OCI-LY7 (cell line): ENCODE data around the gene CXCL13.

Experiments used
- CTCF ChIP-seq: fragments of 200-600 bp; sonication (generic); conservative IDR thresholded peaks from 2 replicates; pipeline ENCODE4 v1.5.1; 2014; ENCODE audit warnings: mild to moderate bottlenecking, antibody characterized with exemption, low read length, moderate library complexity, mixed read lengths
- EZH2phosphoT487 ChIP-seq: fragments of 200-600 bp; sonication (generic); IDR thresholded peaks from 2 replicates; pipeline ENCODE4 v1.6.1; 2018; ENCODE audit warnings: low read depth, borderline replicate concordance, mild to moderate bottlenecking, mixed run types, antibody characterized with exemption, low read length, moderate library complexity, mixed read lengths

- no peak for TF ChIP-seq CTCF
- TF ChIP-seq EZH2phosphoT487: no peak
These were observed 18.6 kb downstream of the CXCL13 start for GRCh38 chr4:77624213-77624612.
